Stomach (tissue), 9 donors: ENCODE measurements around the gene RCAN2. TPM values are rescaled to one million over a fixed set of nuclear protein-coding genes. Genes with fewer than 3 reads are reported as not detected.
A peak's percentile ranks its signal among the peaks of the same experiment; 100 is the strongest.

ENCODE experiments used
- DNase-seq, 2 donors: peaks; one replicate each; pipeline versions ENCODE4 v3.0.0 to v3.0.0-alpha.2; 2013 to 2019
- H3K27ac ChIP-seq, 5 donors: fragments of 200-600 bp in 4 of 5; sonication (generic) in 4 of 5; one replicate each; pipeline ENCODE4 v1.5.1; 2013 to 2019; ENCODE audit warnings: mild to moderate bottlenecking in 1 of 5, moderate library complexity in 1 of 5
- H3K27me3 ChIP-seq, 3 donors: fragments of 200-600 bp; sonication (generic); one replicate each; pipeline ENCODE4 v1.5.1; 2017 to 2019; ENCODE audit warnings: mixed run types in 1 of 3
- H3K36me3 ChIP-seq, 4 donors: fragments of 200-600 bp; sonication (generic); 1 replicate in 3 of 4; 2 replicates in 1 of 4; pipeline ENCODE4 v1.5.1; 2016 to 2019
- H3K4me1 ChIP-seq, 4 donors: fragments of 200-600 bp; sonication (generic); one replicate each; pipeline ENCODE4 v1.5.1; 2016 to 2019
- H3K4me3 ChIP-seq, 4 donors: fragments of 200-600 bp; sonication (generic) in 3 of 4; one replicate each; pipeline ENCODE4 v1.5.1; 2016 to 2019; ENCODE audit warnings: mild to moderate bottlenecking in 1 of 4
- H3K9me3 ChIP-seq, 4 donors: fragments of 200-600 bp; sonication (generic); one replicate each; pipeline ENCODE4 v1.5.1; 2016 to 2019
- EP300 ChIP-seq: sonication (generic); formaldehyde crosslinking; IDR thresholded peaks from one replicate; pipeline ENCODE4 v1.6.1; 2017; ENCODE audit warnings: antibody characterized with exemption
- POLR2A ChIP-seq, 4 donors: fragments of 450-650 bp; IDR thresholded peaks; one replicate each; pipeline ENCODE4 v1.6.1; 2016; ENCODE audit warnings: antibody characterized with exemption in 4 of 4, control low read depth in 2 of 4, mild to moderate bottlenecking in 1 of 4, moderate library complexity in 1 of 4
- POLR2AphosphoS5 ChIP-seq, 3 donors: sonication (generic); formaldehyde crosslinking; IDR thresholded peaks; one replicate each; pipeline ENCODE4 v1.6.1; 2016; ENCODE audit warnings: antibody characterized with exemption in 3 of 3
- WGBS, 5 donors: extraction: QIAGEN DNeasy Blood & Tissue Kit in 3 of 5; methylation state at CpG; one replicate each; pipeline versions ENCODE4 v1.1.5 to v1.1.7; 2013 to 2018; 5-methylcytosine and 5-hydroxymethylcytosine counted together
- intact Hi-C: fragments of 100-400 bp; cut with DNase I; formaldehyde crosslinking; loops from one replicate; pipeline ENCODE4 v1.15.1; 2023; ENCODE audit warnings: low total_unique reads
- polyA plus RNA-seq, 3 donors: library from polyadenylated mRNA; stranded (reverse); fragments of 200-250 nt; gene quantifications; one replicate each; pipeline ENCODE4 v1.2.3, GENCODE V29; 2013
- total RNA-seq, 5 donors: library from RNA; depleted of rRNA; stranded (reverse); fragments of >200 nt; gene quantifications; one replicate each; pipeline versions ENCODE4 v1.1.0 to v1.2.3, GENCODE V29; 2014 to 2016
- TF ChIP-seq, protein P1 (sequence below), 7 experiments: fragments of 450-650 bp in 4 of 7; fragments of 200-600 bp in 3 of 7; sonication (generic) in 3 of 7; IDR thresholded peaks; one replicate each; pipeline ENCODE4 v1.5.1; 2016 to 2019; ENCODE audit warnings: antibody characterized with exemption in 7 of 7, control low read depth in 2 of 7, mild to moderate bottlenecking in 1 of 7
- donor health status: healthy with polysubstance abuse.
- donor health status: Bipolar disorder and iron deficiency.
- donor health status: healthy.

Gene RCAN2
- total and polyA plus RNA-seq, 8 donors: 7.2 to 69.2 (median 21.4) TPM

DNA sequence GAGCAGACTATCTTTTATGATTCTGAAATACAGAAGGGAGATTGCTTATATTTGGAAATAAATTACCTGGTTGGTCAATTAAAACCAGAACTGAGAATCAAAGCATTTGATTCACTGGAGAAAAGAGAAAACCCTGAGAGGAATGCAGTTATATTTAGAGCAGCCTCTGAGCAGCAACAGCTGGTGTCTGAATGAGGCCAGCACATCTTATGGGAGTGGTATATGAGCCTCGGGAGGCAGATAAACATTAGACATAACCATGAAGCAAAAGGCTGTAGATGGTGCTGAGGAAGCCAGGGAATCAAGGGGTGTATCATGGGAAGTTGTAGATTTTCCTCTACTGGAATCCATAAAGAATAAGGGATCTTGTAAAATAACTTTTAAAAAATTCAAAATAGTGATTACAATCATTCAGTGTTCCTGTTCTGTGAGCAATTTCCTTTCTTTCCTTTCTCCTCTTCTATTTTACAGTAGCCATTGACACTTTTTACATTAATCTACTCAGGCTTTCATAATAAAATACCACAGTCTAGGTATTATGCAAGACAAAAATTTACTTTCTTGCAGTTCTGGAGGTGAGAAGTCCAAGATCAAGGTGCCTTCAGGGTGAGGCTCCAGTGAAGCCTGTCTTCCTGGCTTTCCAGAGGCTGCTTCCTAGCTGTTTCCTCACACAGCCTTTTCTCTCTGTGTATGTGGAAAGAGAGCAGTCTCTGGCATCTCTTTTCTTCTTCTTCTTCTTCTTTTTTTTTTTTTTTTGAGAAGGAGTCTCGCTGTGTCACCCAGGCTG is 287.7 kb downstream of the RCAN2 start:
- intact Hi-C loops: no loop called here
- Histone ChIP-seq H3K4me1 (no peaks in the 10 kb centered on the region), H3K9me3 (no peaks in the 10 kb centered on the region), H3K27me3 (no peaks in the 10 kb centered on the region), H3K36me3 (no peaks in the 10 kb centered on the region), H3K27ac (no peak overlapping the region), H3K4me3 (no peak overlapping the region)
- DNase-seq: peak in 1 of 2 donors; percentile 52
- 52 to 81% (median 70%) methylated on average over 2 of the region's 2 CpGs for WGBS, 5 donors
- TF ChIP-seq POLR2A (IDR thresholded peaks at IDR 0.05): no peak
- TF ChIP-seq EP300: no peak

DNA sequence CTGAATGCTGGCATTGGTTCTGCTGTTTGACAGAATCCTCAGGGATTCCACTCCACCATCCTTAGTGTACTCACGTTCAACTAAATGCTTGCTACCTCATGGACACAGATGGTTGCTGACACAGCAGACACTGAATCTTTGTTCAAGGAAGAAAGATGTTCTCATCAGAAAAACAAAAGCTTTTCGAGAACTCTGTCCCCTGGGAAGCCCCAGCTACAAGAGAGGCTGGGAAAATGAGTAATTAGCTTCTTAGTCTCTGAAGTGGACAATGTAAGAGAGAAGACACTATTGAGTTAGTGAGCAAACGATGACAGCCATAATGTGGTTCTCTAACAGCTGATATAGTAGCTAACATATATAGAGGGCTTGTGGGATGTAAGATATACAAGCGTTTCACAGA is 289.5 kb downstream of the RCAN2 start:
- no peak overlapping the region for H3K4me3 ChIP-seq
- intact Hi-C loops: no loop called here
- 69 to 86% (median 81%) methylated on average over 4 of the region's 4 CpGs for WGBS, 5 donors
- H3K27me3 ChIP-seq: no peaks in the 10 kb centered on the region
- no peaks in the 10 kb centered on the region for H3K36me3 ChIP-seq
- H3K9me3 ChIP-seq: no peaks in the 10 kb centered on the region
- TF ChIP-seq EP300: no peak
- no peaks in the 10 kb centered on the region for H3K4me1 ChIP-seq
- no peak overlapping the region for H3K27ac ChIP-seq
- DNase-seq: no peak

DNA sequence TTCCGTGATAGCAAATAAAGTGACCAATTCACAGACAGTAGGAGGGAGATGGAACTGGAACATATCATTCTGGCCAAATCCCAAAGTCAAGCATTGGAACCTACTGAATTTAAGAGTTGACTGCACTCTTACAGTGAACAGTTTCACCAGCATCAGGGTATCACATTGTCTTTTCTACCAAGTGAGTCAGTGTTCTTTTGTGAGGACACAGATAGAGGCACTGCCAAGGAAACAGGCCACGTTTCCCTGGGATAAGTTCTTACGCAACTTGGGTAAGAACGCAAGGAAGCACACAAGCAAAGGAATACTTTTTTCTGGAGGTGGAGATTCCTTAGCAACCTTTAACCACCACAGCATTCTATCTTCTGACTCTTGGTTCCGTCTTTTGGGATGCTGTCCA is 291.9 kb downstream of the RCAN2 start:
- TF ChIP-seq POLR2A (IDR thresholded peaks at IDR 0.05): no peak
- TF ChIP-seq, protein P1, sequence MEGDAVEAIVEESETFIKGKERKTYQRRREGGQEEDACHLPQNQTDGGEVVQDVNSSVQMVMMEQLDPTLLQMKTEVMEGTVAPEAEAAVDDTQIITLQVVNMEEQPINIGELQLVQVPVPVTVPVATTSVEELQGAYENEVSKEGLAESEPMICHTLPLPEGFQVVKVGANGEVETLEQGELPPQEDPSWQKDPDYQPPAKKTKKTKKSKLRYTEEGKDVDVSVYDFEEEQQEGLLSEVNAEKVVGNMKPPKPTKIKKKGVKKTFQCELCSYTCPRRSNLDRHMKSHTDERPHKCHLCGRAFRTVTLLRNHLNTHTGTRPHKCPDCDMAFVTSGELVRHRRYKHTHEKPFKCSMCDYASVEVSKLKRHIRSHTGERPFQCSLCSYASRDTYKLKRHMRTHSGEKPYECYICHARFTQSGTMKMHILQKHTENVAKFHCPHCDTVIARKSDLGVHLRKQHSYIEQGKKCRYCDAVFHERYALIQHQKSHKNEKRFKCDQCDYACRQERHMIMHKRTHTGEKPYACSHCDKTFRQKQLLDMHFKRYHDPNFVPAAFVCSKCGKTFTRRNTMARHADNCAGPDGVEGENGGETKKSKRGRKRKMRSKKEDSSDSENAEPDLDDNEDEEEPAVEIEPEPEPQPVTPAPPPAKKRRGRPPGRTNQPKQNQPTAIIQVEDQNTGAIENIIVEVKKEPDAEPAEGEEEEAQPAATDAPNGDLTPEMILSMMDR (IDR thresholded peaks at IDR 0.05): no peak
- no peak for TF ChIP-seq EP300
- no peak for TF ChIP-seq POLR2AphosphoS5 (IDR thresholded peaks at IDR 0.05)
- H3K27me3 ChIP-seq: no peaks in the 10 kb centered on the region
- H3K4me1 ChIP-seq: no peaks in the 10 kb centered on the region
- DNase-seq: no peak
- intact Hi-C loops: no loop called here
- no peak overlapping the region for H3K4me3 ChIP-seq
- 81 to 84% (median 83%) methylated on average over 5 of the region's 5 CpGs for WGBS, 5 donors
- H3K36me3 ChIP-seq: no peaks in the 10 kb centered on the region
- H3K27ac ChIP-seq: no peak overlapping the region
- H3K9me3 ChIP-seq: no peaks in the 10 kb centered on the region

DNA sequence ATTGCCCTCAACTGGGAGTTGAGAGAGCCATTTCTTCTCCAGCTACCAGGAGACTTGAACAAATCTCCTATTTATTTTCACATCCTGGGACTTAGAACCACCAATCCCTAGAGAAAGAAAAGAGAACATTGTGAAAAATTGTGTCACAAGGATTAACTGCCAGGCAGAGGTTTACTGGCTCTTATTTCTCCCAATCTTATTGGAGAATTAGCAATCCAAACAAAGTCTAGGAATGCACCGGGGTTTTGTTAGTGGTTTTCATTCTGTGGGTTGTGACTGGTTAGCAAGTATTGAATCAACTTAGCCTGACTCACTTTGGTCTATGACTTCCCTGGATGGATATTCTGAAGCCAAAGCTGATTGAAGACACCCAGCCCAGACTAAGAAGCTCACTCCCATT is 299.3 kb downstream of the RCAN2 start:
- intact Hi-C loops: no loop called here
- H3K27ac ChIP-seq: no peak overlapping the region
- TF ChIP-seq POLR2AphosphoS5 (IDR thresholded peaks at IDR 0.05) (no peak), EP300 (no peak), POLR2A (IDR thresholded peaks at IDR 0.05) (no peak)
- TF ChIP-seq, protein P1 (IDR thresholded peaks at IDR 0.05): no peak
- H3K4me1 ChIP-seq: peaks cover 0 to under 1% (median 0%) of the 10 kb centered on the region in 4 donors
- no peaks in the 10 kb centered on the region for H3K9me3 ChIP-seq
- WGBS, 5 donors: 6 to 44% (median 33%) methylated on average over 1 of the region's 1 CpG
- DNase-seq: no peak
- H3K4me3 ChIP-seq: no peak overlapping the region
- H3K36me3 ChIP-seq: no peaks in the 10 kb centered on the region
- no peaks in the 10 kb centered on the region for H3K27me3 ChIP-seq

DNA sequence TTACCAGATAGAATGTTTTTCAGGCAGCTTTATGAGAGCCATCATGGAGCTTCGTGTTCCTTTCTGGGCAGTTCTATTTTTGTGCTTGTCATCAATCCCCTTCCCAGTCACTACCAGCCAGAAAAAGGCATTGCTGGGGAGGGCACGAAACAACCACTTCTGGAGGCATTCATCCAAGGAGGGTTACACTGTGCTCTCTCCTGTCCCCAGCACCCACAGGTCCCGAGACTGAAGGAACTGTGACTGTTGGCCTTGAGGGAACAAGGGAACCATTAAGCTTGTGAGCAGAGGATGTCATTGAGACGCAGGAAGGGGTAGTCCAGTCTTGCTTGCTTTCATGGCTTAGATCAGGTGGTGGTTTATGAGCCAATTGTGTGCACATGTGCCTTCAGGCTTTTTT is 300.4 kb downstream of the RCAN2 start:
- Histone ChIP-seq H3K27ac (no peak overlapping the region), H3K27me3 (no peaks in the 10 kb centered on the region), H3K36me3 (no peaks in the 10 kb centered on the region), H3K9me3 (no peaks in the 10 kb centered on the region), H3K4me1 (peaks cover 0 to 11% (median 2%) of the 10 kb centered on the region in 4 donors), H3K4me3 (no peak overlapping the region)
- no peak for DNase-seq
- TF ChIP-seq, protein P1 (IDR thresholded peaks at IDR 0.05): no peak
- TF ChIP-seq POLR2AphosphoS5 (IDR thresholded peaks at IDR 0.05): no peak
- no peak for TF ChIP-seq EP300
- TF ChIP-seq POLR2A (IDR thresholded peaks at IDR 0.05): no peak
- intact Hi-C loops: no loop called here
- whole genome bisulfite sequencing, 5 donors: 79 to 95% (median 91%) methylated on average over 4 of the region's 4 CpGs
